ENCODE measurements around the gene ACSM5. TPM values are rescaled to one million over a fixed set of nuclear protein-coding genes. Genes with fewer than 3 reads are reported as not detected.
A peak's percentile ranks its signal among the peaks of the same experiment; 100 is the strongest.

The ACSM5 gene, protein sequence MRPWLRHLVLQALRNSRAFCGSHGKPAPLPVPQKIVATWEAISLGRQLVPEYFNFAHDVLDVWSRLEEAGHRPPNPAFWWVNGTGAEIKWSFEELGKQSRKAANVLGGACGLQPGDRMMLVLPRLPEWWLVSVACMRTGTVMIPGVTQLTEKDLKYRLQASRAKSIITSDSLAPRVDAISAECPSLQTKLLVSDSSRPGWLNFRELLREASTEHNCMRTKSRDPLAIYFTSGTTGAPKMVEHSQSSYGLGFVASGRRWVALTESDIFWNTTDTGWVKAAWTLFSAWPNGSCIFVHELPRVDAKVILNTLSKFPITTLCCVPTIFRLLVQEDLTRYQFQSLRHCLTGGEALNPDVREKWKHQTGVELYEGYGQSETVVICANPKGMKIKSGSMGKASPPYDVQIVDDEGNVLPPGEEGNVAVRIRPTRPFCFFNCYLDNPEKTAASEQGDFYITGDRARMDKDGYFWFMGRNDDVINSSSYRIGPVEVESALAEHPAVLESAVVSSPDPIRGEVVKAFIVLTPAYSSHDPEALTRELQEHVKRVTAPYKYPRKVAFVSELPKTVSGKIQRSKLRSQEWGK
- not detected for total RNA-seq

DNA sequence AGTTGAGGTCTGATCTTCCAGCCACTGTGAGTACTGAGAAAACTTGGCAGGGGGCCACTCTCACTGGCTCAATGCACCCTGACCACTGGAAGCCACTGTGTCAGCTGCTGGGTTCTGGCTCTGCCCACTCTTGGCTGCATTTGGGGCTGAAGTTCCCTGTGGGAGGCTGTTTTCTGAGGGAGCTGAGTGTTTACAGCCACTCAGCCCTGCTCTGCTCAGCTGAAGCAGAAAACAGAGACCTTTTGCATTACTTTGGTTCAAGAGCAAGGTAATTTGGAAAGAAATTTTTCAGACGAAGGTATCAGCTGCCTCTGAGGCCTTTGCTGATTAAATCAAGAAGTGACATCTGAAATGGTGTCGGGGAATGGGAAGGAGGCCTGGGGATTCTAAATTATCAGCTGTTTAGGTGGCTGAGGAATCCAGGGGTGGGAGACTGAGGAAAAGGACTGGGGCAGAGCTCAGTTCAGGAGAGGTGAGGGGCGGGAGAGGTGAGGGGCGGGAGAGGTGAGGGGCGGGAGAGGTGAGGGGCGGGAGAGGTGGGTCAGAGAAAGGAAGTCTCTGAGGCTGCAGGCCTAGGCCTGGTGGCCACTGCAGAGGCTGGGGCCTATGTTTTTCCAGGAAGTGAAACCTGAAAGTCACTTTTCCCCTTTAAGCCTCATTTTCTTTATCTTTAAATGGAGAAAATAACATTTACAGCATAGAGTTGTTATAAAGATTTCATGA is at the start of gene ACSM5:
Gene ACSM5, plus strand, starts transcription at position 137 of the 723 bp plus-strand sequence. CDS start 1,951 bp downstream, outside the sequence.
- peak within 1 kb of the TSS; percentile 36 for H3K27ac Mint-ChIP-seq
- DNase-seq, result no peak
- peaks cover 3% of the 10 kb centered on the region for H3K27me3 Mint-ChIP-seq
- H3K36me3 Mint-ChIP-seq (ENCODE audit: low read depth), result no peaks in the 10 kb centered on the region
- no peak within 1 kb of the TSS for H3K4me3 Mint-ChIP-seq
- CTCF ChIA-PET, result no interaction called here
- H3K4me1 Mint-ChIP-seq, result no peaks in the 10 kb centered on the region
- POLR2A ChIA-PET, result no interaction called here
- H3K9me3 Mint-ChIP-seq, result no peaks in the 10 kb centered on the region

DNA sequence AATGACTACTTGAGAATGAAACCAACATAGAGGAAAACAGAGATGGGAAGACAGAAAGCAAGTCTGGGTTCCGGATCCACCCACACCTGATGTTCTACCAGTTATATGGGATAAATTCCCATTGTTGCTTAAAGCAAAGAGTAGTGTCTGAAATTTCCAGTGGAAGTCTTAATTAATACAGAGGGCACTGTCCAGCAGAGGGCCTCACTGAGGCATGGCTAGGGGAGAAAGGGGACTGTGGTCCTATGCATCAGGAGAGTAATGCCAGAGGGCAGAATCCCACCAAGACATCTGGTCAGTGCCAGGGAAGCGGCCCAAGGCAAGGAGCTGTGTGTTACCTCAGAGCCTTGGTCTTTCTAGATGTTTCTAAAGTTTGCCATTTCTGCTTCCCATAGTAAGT is 49.3 kb upstream of the ACSM5 start:
- Mint-ChIP-seq H3K27ac (no peak overlapping the region), H3K36me3 (ENCODE audit: low read depth) (no peaks in the 10 kb centered on the region), H3K27me3 (no peaks in the 10 kb centered on the region), H3K4me1 (no peaks in the 10 kb centered on the region), H3K9me3 (no peaks in the 10 kb centered on the region), H3K4me3 (no peak overlapping the region)
- CTCF ChIA-PET, result no interaction called here
- POLR2A ChIA-PET, result no interaction called here
- DNase-seq, result no peak

GRCh38 chr16:20363191-20363590 is 46.1 kb upstream of the ACSM5 start:
- no peaks in the 10 kb centered on the region for H3K27me3 Mint-ChIP-seq
- POLR2A ChIA-PET, result interaction anchor here (0.6 kb wide), 1 partner anchor 64 kb away, joined by 3 read pairs; no protein-coding TSS in a partner anchor
- DNase-seq, result no peak
- H3K27ac Mint-ChIP-seq, result no peak overlapping the region
- H3K4me1 Mint-ChIP-seq, result no peaks in the 10 kb centered on the region
- H3K9me3 Mint-ChIP-seq, result no peaks in the 10 kb centered on the region
- H3K4me3 Mint-ChIP-seq, result no peak overlapping the region
- CTCF ChIA-PET, result no interaction called here
- no peaks in the 10 kb centered on the region for H3K36me3 Mint-ChIP-seq (ENCODE audit: low read depth)

GRCh38 chr16:20364051-20364450 is 45.3 kb upstream of the ACSM5 start:
- no peak overlapping the region for H3K27ac Mint-ChIP-seq
- no peak overlapping the region for H3K4me3 Mint-ChIP-seq
- ChIA-PET CTCF (no interaction called here), POLR2A (interaction anchor here (0.6 kb wide), 1 partner anchor 65 kb away, joined by 3 read pairs; no protein-coding TSS in a partner anchor)
- H3K9me3 Mint-ChIP-seq, result no peaks in the 10 kb centered on the region
- H3K4me1 Mint-ChIP-seq, result no peaks in the 10 kb centered on the region
- no peak for DNase-seq
- no peaks in the 10 kb centered on the region for H3K36me3 Mint-ChIP-seq (ENCODE audit: low read depth)
- no peaks in the 10 kb centered on the region for H3K27me3 Mint-ChIP-seq

- no peak overlapping the region for H3K27ac Mint-ChIP-seq
- H3K4me3 Mint-ChIP-seq, result no peak overlapping the region
- H3K4me1 Mint-ChIP-seq, result no peaks in the 10 kb centered on the region
- H3K36me3 Mint-ChIP-seq (ENCODE audit: low read depth), result no peaks in the 10 kb centered on the region
- peaks cover 5% of the 10 kb centered on the region for H3K27me3 Mint-ChIP-seq
- POLR2A ChIA-PET, result no interaction called here
- H3K9me3 Mint-ChIP-seq, result no peaks in the 10 kb centered on the region
- CTCF ChIA-PET, result no interaction called here
- no peak for DNase-seq
These were observed 39.8 kb upstream of the ACSM5 start for GRCh38 chr16:20369452-20370054.

- Mint-ChIP-seq H3K4me1 (no peaks in the 10 kb centered on the region), H3K36me3 (ENCODE audit: low read depth) (no peaks in the 10 kb centered on the region), H3K27ac (no peak overlapping the region), H3K9me3 (no peaks in the 10 kb centered on the region), H3K4me3 (no peak overlapping the region), H3K27me3 (peaks cover 10% of the 10 kb centered on the region)
- no peak for DNase-seq
- ChIA-PET CTCF (no interaction called here), POLR2A (no interaction called here)
These were observed 36.6 kb upstream of the ACSM5 start for GRCh38 chr16:20372701-20373100.

DNA sequence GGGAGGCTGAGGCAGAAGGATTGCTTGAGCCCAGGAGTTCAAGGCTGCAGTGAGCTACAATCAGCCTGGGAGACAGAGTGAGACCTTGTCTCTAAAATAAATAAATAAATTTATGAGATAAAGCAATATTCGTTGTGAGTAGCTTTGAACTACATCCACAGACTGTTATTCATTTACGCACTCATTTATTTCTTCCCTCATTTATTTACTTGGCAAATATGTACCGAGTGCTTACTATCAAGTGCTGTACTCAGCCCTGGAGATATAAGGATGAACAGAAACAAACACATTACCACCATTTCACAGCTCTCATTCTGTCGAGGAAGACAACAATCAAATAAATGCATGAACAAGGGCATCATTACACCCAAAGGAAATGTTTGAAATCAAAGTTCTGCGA is 32.2 kb upstream of the ACSM5 start:
- H3K27ac Mint-ChIP-seq, result no peak overlapping the region
- H3K9me3 Mint-ChIP-seq, result no peaks in the 10 kb centered on the region

DNA sequence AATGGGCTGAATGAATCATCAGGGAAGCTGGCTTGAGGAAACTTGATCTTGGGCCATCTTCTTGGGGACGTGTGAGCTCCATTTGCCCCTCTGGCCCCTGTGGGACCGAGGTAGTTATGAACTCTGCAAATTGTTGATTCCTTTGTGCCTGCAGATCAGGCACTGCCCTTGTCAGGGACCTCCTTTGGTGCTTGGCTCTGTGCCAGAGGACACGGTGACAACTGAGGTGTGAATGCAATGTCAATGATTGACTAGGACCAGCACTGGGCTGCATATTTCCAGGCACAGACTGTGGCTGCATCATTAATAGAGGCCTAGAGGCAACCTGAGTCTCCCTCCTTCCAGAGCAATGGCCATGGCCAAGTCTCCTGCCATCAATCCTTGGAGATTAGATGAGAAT is 28.6 kb upstream of the ACSM5 start:
- no peak for DNase-seq
- ChIA-PET POLR2A (no interaction called here), CTCF (no interaction called here)
- H3K27me3 Mint-ChIP-seq, result peaks cover 7% of the 10 kb centered on the region
- no peaks in the 10 kb centered on the region for H3K9me3 Mint-ChIP-seq
- no peak overlapping the region for H3K4me3 Mint-ChIP-seq
- no peaks in the 10 kb centered on the region for H3K36me3 Mint-ChIP-seq (ENCODE audit: low read depth)
- no peaks in the 10 kb centered on the region for H3K4me1 Mint-ChIP-seq
- no peak overlapping the region for H3K27ac Mint-ChIP-seq

More for the DNA sequence above, 32.2 kb upstream of the ACSM5 start:
- DNase-seq, result no peak
- no peaks in the 10 kb centered on the region for H3K36me3 Mint-ChIP-seq (ENCODE audit: low read depth)
- ChIA-PET CTCF (interaction anchor here (0.6 kb wide), 1 partner anchor 1257 kb away, joined by 4 read pairs; no protein-coding TSS in a partner anchor), POLR2A (no interaction called here)
- H3K27me3 Mint-ChIP-seq, result peaks cover 12% of the 10 kb centered on the region
- no peaks in the 10 kb centered on the region for H3K4me1 Mint-ChIP-seq
- no peak overlapping the region for H3K4me3 Mint-ChIP-seq

GRCh38 chr16:20382202-20382948 is 27.0 kb upstream of the ACSM5 start:
- H3K36me3 Mint-ChIP-seq (ENCODE audit: low read depth), result no peaks in the 10 kb centered on the region
- ChIA-PET POLR2A (no interaction called here), CTCF (no interaction called here)
- no peaks in the 10 kb centered on the region for H3K9me3 Mint-ChIP-seq
- no peak overlapping the region for H3K4me3 Mint-ChIP-seq
- no peak for DNase-seq
- H3K4me1 Mint-ChIP-seq, result no peaks in the 10 kb centered on the region
- H3K27ac Mint-ChIP-seq, result no peak overlapping the region
- peaks cover 11% of the 10 kb centered on the region for H3K27me3 Mint-ChIP-seq

DNA sequence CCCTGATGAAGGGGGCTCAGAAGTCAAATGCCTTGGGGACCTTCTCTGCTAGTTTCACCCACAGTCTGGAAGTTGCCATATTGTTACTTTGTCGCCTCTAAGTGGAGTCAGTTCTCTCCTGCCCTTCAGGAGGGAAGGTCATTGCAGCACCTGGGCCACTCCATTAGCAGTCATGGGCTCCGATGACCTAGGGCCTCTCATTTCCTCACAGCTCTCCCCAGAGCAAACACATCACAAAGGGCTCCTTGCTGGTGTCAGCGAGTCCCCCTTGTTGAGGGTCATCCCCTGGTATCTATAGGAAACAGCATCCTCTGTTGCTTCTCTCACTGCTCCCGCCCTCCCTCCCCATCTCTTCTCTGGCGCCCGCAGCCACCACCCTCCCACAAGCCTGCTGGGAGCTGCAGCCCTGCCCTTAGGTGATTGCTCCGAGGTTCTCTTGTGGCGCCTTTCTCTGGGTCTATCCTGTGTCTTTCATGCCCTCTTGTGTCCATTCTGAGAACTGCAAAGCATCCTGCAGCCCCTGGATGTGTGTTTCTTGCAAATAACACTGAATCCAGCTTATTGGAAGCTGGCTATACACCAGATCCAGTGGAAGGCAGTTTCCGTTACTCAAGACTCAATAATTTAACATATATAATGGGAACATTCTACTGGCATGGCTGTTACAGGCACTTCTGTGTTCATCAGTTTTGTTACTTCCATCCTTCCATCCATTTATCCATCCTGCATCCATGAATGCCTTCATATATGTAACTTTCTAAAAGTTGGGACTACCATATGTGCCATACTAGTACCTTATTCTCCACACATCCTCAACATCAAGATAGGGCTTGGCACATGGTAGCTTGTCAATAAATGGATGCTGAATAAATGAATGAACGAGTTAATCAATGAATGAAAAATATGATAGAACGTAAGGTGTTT is 26.0 kb upstream of the ACSM5 start:
- POLR2A ChIA-PET, result no interaction called here
- CTCF ChIA-PET, result interaction anchor here (2.2 to 2.9 kb wide), 2 partner anchors 476 to 485 kb away, joined by 5 to 9 read pairs; no protein-coding TSS in a partner anchor
- Mint-ChIP-seq H3K36me3 (ENCODE audit: low read depth) (no peaks in the 10 kb centered on the region), H3K27ac (no peak overlapping the region), H3K4me3 (no peak overlapping the region), H3K9me3 (no peaks in the 10 kb centered on the region), H3K4me1 (no peaks in the 10 kb centered on the region), H3K27me3 (peaks cover 10% of the 10 kb centered on the region)
- DNase-seq, result peak; percentile 57

- no peaks in the 10 kb centered on the region for H3K36me3 Mint-ChIP-seq (ENCODE audit: low read depth)
- H3K4me1 Mint-ChIP-seq, result no peaks in the 10 kb centered on the region
- H3K9me3 Mint-ChIP-seq, result no peaks in the 10 kb centered on the region
- H3K4me3 Mint-ChIP-seq, result no peak overlapping the region
- H3K27ac Mint-ChIP-seq, result no peak overlapping the region
- peaks cover 7% of the 10 kb centered on the region for H3K27me3 Mint-ChIP-seq
- ChIA-PET POLR2A (no interaction called here), CTCF (interaction anchor here (0.8 to 2.9 kb wide), 6 partner anchors 8 to 1182 kb away, joined by 3 to 9 read pairs (median 4); no protein-coding TSS in a partner anchor)
- peak; percentile 57 for DNase-seq
These were observed 23.2 kb upstream of the ACSM5 start for GRCh38 chr16:20385844-20386832.
